Gastrocnemius medialis (tissue), 4 donors: Measurements from ENCODE around the gene SH3YL1.

ENCODE experiments used
- POLR2A ChIP-seq, 2 donors: fragments of 450-650 bp; IDR thresholded peaks; one replicate each; pipeline ENCODE4 v1.6.1; 2017; ENCODE audit warnings: antibody characterized with exemption in 2 of 2, mild to moderate bottlenecking in 2 of 2, moderate library complexity in 2 of 2
- TF ChIP-seq, protein P1 (sequence below), 5 experiments: fragments of 450-650 bp in 3 of 5; fragments of 200-600 bp in 2 of 5; sonication (generic) in 2 of 5; IDR thresholded peaks in 4 of 5; conservative IDR thresholded peaks in 1 of 5; 1 replicate in 4 of 5; 2 replicates in 1 of 5; pipeline ENCODE4 v1.5.1; 2016 to 2019; ENCODE audit warnings: antibody characterized with exemption in 5 of 5, mild to moderate bottlenecking in 3 of 5, moderate library complexity in 3 of 5

DNA sequence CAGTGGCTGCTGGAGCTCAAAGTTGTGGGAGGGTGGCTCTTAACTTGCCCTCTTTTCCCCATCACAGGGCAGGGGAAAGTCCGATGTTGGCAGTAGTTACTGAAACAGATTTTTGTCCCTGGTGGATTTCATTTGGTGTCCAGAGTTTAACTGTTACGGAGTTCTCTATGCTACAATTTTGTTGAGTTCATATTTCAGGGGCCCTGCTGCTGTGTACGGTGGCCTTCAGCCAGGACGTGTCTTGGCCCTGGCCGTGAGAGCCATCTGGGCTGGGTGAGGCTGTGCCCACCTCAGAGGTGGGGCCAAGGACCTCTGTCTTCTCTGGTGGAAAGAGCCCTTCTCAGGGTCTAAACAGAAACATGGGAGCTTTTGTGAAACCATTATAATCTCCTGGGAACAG is 67.4 kb downstream of the SH3YL1 start:
- TF ChIP-seq, protein P1, sequence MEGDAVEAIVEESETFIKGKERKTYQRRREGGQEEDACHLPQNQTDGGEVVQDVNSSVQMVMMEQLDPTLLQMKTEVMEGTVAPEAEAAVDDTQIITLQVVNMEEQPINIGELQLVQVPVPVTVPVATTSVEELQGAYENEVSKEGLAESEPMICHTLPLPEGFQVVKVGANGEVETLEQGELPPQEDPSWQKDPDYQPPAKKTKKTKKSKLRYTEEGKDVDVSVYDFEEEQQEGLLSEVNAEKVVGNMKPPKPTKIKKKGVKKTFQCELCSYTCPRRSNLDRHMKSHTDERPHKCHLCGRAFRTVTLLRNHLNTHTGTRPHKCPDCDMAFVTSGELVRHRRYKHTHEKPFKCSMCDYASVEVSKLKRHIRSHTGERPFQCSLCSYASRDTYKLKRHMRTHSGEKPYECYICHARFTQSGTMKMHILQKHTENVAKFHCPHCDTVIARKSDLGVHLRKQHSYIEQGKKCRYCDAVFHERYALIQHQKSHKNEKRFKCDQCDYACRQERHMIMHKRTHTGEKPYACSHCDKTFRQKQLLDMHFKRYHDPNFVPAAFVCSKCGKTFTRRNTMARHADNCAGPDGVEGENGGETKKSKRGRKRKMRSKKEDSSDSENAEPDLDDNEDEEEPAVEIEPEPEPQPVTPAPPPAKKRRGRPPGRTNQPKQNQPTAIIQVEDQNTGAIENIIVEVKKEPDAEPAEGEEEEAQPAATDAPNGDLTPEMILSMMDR (IDR thresholded peaks at IDR 0.05 in 4 of 5, conservative IDR thresholded peaks at IDR 0.05 in 1 of 5) = no peak
- TF ChIP-seq POLR2A (IDR thresholded peaks at IDR 0.05) = no peak
